ENCODE measurements around the gene MOCS1.

Gene MOCS1

GRCh38 chr6:39925191-39925930 is 8.9 kb downstream of the MOCS1 start:
- H3K36me3 ChIP-seq = no peaks in the 10 kb centered on the region
- no peaks in the 10 kb centered on the region for H3K4me1 ChIP-seq
- TF ChIP-seq CTCF (IDR thresholded peaks at IDR 0.05; ENCODE audit: low read depth, low read length) = no peak
- no peak for DNase-seq
- H3K27me3 ChIP-seq = no peaks in the 10 kb centered on the region
- no peaks in the 10 kb centered on the region for H3K9me3 ChIP-seq
- H3K4me3 ChIP-seq (ENCODE audit: low read depth, low read length) = no peak overlapping the region

- H3K4me1 ChIP-seq = no peaks in the 10 kb centered on the region
- no peak for DNase-seq
- no peaks in the 10 kb centered on the region for H3K9me3 ChIP-seq
- H3K27me3 ChIP-seq = no peaks in the 10 kb centered on the region
- H3K36me3 ChIP-seq = no peaks in the 10 kb centered on the region
- TF ChIP-seq CTCF (IDR thresholded peaks at IDR 0.05; ENCODE audit: low read depth, low read length) = no peak
- H3K4me3 ChIP-seq (ENCODE audit: low read depth, low read length) = no peak overlapping the region
These were observed 10.0 kb downstream of the MOCS1 start for GRCh38 chr6:39924283-39924682.

- no peak for TF ChIP-seq CTCF (IDR thresholded peaks at IDR 0.05; ENCODE audit: low read depth, low read length)
- H3K4me3 ChIP-seq (ENCODE audit: low read depth, low read length) = no peak overlapping the region
- H3K36me3 ChIP-seq = no peaks in the 10 kb centered on the region
- H3K4me1 ChIP-seq = no peaks in the 10 kb centered on the region
- no peak for DNase-seq
- H3K27me3 ChIP-seq = no peaks in the 10 kb centered on the region
- H3K9me3 ChIP-seq = no peaks in the 10 kb centered on the region
These were observed 10.4 kb downstream of the MOCS1 start for GRCh38 chr6:39923861-39924260.

GRCh38 chr6:39923394-39923793 is 10.9 kb downstream of the MOCS1 start:
- no peaks in the 10 kb centered on the region for H3K9me3 ChIP-seq
- TF ChIP-seq CTCF (IDR thresholded peaks at IDR 0.05; ENCODE audit: low read depth, low read length) = no peak
- H3K4me1 ChIP-seq = no peaks in the 10 kb centered on the region
- no peaks in the 10 kb centered on the region for H3K27me3 ChIP-seq
- H3K36me3 ChIP-seq = no peaks in the 10 kb centered on the region
- H3K4me3 ChIP-seq (ENCODE audit: low read depth, low read length) = no peak overlapping the region
- DNase-seq = no peak

- no peaks in the 10 kb centered on the region for H3K27me3 ChIP-seq
These were observed 11.4 kb downstream of the MOCS1 start for GRCh38 chr6:39922821-39923220.

More at GRCh38 chr6:39922821-39923220, 11.4 kb downstream of the MOCS1 start:
- no peak for TF ChIP-seq CTCF (IDR thresholded peaks at IDR 0.05; ENCODE audit: low read depth, low read length)
- Histone ChIP-seq H3K4me3 (ENCODE audit: low read depth, low read length) (no peak overlapping the region), H3K36me3 (no peaks in the 10 kb centered on the region), H3K9me3 (no peaks in the 10 kb centered on the region), H3K4me1 (no peaks in the 10 kb centered on the region)
- no peak for DNase-seq

Data from BE2C (cell line).